ENCODE measurements around the gene AHRR.
A peak's percentile ranks its signal among the peaks of the same experiment; 100 is the strongest.

AHRR gene

DNA sequence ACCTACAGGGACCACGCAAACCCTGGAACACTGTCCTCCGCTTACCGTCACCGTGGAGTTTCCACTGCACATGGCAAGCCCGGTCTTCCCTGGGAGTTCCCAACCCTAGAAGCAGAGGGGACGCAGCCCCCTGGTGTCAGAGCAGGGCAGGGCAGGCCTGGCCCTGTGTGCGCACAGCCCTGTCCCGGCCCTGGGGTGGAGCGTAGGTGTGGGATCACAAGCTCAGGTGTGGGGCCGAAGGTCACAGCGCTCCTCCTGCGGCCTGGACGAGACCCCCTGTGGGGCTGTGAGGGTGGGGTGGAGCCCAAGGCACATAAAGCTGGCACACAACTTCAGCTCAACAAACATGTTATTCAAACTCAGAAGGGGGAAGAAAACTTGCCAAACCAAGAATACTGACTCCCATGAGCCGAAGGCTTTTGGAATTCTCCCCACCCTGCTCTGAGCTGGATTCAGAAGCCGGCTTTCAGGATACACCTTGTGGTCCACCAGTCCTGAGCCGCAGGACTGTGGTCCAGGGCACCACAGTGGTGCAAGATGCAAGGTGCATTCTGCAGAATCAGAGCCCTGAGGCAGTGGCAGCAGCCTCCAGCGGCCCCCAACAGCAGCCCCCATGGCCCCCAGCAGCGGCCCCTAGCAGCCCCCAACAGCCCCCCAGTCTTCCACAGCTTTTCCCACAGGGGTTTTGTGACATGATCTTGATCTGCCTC, 109.6 kb downstream of the AHRR start:
- DNase-seq: peak; percentile 59 to 63

DNA sequence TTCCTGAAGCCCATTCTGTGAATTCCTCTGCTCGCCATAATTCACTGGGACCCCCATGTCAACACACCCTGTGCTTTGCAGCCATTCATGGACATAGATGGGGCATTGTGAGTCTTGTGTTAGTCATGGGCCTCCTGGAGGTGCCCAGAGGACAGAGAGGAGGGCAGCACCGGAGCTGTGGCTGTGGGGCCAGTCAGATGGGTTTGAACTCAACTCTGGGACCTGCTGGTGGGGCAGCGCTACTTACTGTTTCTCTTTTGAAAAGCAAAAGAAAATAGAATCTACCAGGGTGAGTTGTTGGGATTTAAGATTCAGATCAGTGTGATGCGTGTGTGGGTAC, 110.2 kb downstream of the AHRR start:
- DNase-seq: no peak

DNA sequence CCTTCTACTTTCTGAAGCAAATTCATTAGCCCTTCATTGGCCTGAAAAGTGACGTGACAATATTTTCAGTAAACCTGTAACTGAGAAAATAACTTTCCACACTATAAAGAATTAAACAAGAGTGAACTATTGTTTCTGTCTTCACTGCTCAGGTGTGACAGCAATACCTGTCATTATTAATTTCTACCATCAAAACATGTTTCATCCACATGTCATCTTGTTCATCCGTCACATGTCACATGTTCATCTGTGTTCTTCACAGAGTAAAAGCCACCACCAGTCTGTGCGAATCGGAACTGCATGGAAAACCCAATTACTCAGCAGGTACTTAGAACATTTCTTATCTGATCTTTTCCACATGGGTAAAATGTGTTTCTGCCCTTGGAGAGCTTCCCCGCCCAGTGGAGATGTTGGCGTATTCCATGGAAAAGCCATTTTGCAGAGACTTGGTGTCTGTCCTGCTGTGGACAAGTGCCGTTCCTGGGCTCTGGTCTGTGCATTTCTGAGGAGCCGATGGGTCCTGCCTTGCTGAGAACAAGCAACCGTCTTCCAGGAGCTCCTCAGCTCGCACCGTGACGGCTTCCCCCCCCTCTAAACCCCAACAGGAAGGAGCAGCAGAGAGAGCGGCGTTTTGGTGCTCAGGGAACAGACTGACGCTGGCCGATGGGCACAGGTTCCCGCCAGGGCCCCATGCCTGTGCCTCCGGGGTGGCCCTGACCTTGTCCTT, 110.8 kb downstream of the AHRR start:
- DNase-seq: no peak

DNA sequence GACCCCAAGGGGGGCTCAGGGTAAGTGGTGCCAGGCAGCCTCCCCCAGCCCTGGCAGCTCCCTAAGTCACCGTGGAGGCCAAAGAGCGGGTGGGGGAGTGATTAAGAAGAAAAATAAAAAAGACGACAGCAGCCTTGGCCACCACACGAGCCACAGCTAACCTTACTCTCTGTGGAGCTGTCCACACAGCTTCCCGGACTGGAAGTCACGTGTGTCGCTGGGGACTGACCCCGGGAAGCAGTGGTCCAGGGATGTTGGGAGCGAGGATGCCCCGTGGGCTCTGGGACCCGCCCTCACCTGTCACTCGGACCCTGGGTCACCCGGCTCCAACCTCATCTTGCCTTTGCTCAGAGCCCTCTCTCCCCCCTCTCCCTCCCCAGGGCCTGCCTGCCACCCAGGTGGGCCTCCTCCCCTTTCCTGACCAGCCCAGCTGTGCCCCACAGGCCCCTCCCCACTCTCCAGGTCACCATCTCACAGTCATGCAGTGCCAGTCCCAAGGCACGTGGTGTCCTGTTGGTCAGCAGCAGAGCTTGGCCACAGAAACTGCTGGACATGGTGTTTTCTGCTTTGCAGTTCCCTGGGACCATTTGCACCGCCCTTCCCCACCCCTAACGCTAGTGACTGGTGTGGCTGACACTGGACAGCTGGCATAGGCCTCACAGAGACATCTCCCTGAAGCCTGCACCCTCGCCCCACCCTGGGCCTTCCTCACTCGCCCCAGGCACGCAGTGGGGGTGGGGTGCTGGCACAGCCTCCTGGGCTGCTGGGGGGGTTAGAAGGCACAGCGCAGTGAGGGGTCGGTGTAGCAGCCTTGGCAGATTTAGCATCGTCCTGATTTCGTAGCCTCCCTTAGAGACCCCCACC, 111.6 kb downstream of the AHRR start:
- DNase-seq: no peak

DNA sequence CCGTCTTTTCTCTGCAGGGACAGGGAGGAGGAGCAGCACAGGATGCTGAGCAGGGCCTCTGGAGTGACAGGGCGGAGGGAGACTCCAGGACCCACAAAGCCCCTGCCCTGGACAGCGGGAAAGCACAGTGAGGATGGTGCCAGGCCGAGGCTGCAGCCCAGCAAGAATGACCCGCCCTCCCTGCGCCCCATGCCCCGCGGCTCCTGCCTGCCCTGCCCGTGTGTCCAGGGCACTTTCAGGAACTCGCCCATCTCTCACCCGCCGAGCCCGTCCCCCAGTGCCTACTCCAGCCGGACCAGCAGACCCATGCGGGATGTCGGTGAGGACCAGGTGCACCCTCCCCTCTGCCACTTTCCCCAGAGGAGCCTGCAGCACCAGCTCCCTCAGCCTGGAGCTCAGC, 112.3 kb downstream of the AHRR start:
- no peak for DNase-seq

DNA sequence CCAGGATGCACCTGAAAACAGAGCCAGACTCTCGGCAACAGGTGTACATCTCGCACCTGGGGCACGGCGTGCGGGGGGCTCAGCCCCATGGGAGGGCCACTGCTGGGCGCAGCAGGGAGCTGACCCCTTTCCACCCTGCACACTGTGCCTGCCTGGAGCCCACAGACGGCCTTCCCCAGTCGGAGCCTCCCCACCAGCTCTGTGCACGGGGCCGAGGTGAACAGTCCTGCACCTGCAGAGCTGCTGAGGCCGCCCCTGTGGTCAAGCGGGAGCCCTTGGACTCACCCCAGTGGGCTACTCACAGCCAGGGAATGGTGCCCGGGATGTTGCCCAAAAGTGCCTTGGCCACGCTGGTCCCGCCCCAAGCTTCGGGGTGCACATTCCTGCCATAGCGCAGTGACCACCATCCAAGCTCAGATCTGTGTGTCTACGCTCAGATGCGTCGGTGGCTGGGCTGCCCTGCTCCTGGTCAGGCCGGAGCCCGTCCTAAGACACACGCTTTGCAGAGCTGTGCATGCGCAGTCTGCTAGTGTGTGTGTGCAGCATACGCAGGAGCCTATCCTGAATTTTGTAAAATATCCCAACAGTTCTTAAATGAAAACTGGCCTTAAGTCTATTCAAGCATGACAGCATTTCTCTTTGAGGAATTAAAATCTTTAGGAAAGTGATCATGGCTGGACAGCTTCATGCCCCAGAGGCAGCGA, 113.1 kb downstream of the AHRR start:
- DNase-seq: no peak

DNA sequence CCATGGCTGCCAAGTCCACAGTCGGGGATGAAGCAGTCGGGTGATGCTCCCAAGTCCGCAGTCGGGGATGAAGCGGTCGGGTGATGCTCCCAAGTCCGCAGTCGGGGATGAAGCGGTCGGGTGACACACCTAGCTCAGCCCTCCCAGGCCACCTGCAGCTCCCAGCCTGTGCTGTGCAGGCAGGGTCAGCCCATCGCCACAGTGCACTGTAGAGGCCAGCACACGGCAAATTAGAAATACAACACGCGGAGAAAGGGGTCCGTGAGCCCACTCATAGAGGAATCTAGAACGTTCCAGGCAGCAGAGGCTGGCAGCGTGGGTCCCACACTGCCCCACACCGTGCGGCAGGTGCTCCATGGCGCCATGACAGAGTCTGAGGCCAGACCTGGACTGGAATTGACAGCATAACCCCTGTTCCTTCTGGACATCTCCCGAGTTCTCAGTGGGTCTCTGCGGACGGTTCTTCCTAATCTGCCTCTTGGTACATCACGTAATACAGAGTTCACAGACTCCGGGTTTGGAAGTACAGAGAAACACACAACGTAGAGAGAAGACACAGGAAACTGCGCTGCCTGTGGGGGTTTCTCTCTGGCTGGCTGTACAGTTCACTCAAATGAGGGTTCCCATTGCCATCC, 113.8 kb downstream of the AHRR start:
- DNase-seq: no peak

DNA sequence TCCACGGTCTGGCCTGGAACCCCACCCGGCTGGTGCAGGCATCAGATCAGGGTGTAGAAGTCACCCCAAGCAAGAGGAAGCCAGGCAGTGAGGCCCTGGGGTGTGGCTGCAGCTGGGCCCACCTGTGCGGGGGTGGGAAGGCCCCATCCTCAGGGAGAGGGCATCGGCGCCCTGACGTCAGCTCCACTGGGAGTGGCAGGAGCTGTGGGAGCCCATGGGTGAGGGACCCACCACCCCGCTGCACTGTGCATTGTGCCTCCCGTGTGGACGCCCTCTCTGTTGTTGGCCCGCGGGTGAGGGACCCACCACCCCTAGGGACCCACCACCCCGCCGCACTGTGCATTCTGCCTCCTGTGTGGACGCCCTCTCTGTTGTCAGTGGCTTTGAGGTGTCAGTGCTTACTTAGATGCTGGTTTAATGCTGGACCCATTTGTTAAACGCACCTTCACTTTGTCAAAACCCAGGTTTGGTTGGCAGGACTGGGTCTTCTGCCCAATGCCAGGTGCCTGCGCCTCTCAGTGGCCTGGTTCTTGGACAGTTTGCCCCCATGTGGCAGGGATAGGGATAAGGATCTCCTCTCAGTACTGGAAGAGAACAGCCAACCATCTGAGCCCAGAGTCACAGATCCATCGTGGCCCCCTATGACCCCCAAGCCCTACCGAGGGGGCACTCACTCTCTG, 114.6 kb downstream of the AHRR start:
- no peak for DNase-seq

DNA sequence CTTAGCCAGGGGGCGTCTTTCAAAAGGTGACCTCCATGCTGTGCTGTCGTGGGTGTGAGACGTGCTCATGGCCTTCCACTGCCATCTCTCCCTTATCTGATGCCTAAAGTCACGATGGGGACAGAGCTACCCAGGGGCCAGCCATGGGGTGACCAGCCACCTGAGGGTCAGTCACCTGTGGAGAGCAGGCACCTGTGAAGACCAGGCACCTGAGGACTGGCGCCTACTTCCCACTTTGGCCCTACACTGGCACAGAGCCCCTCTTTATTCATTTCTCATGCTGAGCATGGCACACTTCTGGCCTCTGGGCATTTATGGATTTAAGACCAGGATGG, 115.1 kb downstream of the AHRR start:
- no peak for DNase-seq

DNA sequence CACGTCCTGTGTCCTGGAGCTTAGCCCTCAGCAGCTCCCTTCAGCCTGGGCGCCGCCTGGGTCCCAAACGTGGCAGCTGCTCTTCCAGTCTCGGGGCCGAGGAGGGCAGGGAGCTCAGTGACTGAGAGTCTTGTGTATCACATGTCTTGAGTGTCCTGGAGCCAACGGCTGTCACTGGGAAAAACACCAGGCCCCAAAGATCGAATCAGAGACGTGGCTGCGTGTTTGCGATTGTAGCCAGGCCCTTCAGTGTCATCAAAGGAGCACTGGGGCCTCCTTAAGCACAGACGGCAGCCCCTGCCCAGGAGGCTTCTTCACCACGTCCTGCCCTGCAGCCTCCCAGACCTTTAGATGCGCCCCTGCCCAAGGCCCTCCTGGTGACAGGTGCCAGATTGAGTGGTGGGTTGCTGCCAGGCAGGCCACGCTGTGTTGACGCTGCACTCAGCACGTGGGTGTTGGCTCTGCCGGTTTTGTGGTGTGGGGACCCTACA, 115.8 kb downstream of the AHRR start:
- DNase-seq: no peak

DNA sequence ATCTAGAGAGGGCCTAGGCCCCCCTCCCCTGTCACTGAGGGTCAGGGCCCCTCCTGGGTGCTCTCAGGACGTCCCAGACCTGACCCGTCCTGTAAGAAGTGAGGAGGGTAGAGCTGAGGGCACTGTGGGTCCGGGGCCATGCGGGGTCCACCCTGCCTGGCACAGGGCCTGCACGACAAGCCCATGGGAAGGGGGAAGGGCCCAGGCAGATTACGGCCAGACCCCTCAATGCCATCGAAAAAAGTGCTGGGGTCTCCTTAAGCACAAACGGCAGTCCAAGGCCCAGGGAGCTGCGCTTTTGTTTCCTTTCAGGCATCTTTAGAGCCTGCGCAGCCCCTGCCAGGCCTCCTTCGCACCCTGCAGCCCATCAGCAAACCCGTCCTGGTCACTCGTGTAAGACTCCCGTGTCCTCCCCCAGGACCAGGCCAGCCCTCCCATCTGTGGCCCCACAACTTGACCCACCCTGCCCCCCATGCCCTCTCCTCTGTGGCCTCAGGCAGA, 117.0 kb downstream of the AHRR start:
- DNase-seq: no peak

DNA sequence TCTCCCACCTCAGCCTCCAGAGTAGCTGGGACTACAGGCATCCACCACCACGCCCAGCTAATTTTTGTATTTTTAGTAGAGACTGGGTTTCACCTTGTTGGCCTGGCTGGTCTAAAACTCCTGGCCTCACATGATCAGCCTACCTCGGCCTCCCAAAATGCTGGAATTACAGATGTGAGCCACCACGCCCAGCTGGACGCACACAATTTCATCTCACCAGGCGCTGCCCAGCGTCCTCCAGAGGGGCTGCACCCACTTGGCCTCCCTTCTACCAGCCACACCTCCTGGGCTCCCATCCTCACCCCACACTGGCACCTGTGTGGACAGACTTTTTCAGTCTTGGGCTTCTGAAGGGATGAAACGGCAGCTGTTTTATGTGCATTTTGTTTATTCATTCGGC, 117.7 kb downstream of the AHRR start:
- no peak for DNase-seq

DNA sequence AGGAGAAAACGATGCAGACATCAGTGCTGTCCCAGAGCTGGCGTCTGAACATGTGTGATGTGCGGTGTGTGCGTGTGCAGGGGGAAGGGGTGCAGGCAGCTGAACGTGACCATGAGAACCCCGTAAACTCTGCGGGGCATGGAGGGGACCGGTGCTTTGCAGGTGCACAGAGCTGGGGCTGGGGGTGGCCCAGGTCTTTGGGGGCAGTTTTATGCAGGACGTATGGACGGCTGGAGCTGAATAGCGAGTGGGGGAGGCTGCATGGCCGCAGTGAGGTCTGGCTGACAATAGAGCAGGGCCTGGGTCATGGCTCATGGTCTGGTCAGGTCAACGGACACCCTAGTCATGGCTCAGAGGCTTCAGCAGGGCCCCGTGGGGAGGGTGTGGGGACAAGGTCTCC, 118.1 kb downstream of the AHRR start:
- DNase-seq: no peak

DNA sequence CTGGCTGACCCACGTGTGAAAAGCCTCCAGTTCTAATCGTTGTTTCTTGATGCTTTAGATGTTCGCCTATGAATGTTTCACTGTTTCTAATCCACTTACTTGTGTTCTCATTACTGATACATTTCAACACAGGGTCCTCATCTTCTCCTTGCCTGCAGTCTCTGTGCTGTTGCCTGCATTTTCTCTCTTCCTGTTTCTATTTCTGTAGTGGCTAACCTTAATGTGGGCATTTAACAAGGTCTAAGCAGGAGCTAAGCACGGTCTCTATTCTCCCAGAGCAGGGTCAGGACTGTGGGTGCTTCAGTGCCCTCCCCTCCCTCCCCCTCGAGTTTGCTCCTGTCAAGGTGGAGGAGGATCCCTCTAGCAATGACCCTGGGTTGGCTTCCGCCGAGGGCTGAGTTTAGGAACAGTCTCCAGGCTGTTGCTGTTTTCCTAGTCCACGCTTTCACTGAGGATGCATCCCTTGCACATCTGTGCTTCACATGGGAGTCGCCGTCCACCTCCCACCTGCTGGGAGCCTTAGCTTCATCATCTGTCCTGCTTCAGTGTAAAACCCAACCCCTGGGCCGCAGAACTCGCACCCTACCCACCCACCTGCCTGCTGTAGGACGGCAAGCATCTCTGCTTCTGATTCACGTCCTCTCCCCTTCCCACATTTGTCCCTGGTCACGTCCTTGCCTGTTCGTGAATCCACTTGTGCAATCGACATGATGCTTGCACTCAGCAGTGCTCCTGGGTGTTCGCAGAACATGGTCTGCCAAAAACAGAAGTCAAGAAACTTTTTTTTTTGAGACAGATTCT, 119.1 kb downstream of the AHRR start:
- no peak for DNase-seq

DNA sequence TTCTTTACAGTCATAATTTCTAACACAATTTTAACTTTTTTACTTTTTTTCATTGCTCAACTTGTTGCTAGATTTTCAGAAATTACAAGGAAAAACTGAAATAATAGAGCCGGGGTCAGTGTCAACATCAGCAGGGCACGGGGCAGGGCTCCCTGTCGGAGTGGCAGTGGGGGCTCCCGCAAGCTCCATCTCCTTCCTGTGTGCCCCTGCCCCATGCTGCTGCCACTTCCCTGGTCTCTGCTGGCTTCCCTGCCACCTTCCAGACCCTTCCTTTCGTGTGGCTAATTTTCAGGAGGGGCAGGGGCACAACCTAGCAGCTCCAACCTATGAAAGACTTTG, 120.5 kb downstream of the AHRR start:
- no peak for DNase-seq

DNA sequence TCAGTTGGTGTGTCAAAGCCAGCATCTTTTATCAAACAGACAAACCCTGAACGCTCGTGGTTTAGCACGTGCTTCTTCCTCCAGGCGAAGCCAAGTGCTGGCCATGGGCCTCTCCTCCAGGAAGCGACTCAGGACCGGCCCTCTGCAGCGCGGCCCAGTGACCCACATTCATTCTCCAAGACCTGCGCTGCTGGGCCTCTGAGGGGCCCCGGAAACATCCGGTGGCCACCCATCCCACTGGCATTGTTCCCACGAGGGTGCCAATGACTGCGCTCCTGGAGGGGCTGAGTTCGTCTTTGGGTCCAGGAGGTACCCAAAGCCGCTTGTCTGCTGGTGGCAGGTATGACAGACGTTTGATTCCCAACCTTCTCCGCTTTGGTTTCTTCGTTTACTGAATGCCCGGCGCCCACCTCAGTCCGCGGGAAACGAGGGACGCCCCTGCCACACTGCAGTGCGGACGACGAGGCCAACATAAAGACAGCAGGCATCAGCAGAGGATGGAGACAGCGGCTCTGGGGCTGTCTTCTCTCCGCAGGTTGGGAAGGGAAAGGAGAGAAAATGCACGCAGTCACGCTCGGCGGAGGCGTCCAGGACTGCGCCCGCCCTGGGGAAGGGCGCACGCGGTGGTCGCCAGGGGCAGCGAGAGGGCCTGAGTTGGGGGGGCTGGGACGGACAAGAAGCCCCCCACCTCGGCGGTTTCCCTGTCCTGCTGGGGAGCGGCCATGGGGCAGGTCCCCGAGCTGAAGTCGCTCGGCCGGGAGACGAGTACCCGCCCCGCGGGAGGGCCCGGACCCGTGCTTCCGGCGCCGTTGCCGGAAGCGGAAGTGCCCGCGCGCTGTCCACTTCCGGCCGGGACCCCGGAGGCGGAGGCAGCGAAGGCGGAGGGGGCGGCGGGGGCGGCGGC, 121.1 kb downstream of the AHRR start, which contains the start of gene EXOC3:
Gene EXOC3, plus strand, starts transcription at position 842 of the 904 bp plus-strand sequence. CDS start 3,030 bp downstream, outside the sequence.
- DNase-seq: peak; percentile 72 to 77

DNA sequence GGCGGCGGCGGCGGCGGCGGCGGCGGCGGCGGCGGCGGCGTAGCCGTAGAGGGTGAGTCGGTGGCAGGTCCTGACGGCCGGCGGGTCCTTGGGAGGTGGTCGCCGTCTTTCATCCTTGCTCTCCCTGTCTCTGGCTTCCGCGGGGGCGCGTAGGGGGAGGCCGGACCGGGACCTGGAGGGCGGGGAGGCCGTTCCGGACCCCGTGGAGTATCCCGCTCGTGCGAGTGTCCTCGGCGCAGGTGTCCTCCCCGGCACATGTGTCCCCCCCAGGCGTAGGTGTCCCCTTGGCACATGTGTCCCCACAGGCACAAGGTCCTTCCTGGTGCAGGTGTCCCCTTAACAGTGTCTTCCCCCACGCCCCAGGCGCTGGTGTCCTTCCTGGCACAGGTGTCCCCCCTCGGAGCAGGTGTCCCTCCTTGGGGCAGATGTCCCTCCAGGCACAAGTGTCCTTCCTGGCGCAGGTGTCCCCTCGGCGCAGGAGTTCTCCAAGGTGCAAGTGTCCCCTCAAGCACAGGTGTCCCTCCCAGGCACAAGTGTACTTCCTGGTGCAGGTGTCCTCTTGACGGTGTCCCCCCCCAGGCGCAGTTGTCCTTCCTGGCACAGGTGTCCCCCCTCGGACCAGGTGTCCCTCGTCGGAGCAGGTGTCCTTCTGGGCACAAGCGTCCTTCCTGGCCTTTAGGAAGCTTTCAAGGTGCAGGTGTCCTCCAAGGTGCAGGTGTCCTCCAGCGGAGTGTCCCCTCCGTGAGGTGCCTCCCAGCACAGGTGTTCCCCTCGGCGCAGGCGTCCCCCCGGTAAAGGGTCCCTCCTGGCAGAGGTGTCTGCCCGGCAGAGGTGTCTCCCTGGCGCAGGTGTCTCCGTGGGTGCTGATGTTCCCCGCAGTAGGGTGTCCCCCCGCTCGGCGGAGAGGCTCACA, 122.0 kb downstream of the AHRR start:
- peak; percentile 34 to 45 for DNase-seq

DNA sequence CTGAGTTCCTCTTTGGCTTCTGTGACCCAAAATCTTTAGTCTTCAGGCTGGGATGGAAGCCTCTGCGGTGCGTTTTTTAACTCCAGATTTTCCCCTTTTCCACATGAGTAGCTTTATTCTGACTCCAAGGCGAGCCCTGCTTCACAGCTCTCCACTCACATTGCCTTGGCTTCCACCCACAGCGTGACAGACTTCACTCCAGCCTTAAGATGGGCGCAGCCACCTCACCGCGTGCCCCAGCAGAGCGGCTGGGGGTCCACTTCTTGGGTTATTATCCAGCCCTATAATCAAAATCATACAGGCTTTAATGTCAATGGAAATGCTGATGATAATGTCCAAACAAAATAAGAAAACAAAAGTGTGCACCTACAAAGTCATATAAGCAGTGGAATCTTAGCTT, 122.7 kb downstream of the AHRR start:
- DNase-seq: no peak

DNA sequence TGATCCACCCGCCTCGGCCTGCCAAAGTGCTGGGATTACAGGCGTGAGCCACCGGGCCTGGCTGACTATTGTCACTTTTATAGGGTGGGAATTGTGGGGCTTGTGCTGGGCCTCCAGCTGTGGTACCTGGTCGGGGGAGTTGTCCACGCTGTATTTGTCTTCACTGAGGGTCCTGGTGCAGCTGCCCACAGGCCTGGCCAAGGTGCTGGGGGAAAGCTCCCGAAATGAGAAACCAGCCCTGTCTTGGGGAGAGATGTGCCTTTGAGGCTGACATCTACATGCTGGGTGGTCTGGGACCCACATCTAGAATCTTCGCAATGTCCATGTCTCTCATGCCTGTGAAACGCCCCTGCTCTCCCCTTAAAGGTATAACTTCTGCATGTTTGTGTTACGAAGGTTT, 124.1 kb downstream of the AHRR start:
- no peak for DNase-seq
